Panc1 (cell line): ENCODE data around the gene NT5DC1. TPM values are rescaled to one million over a fixed set of nuclear protein-coding genes. Genes with fewer than 3 reads are reported as not detected.
"Not testable (repeated sequence)": the region's sequence is repeated elsewhere in the genome, so short reads cannot be mapped to it uniquely, and the experiment has no call there.

Source experiments
- ATAC-seq: fragments of 200-7000 bp; cut with Tn5 transposase; 2 replicates; pipeline ENCODE4 v1.9.1; 2020; ENCODE audit warnings: mild to moderate bottlenecking, moderate library complexity
- BruUV-seq: library from RNA; stranded (reverse); fragments of 400-500 nt; replicated peaks from 2 replicates; lab custom pipeline; 2021; lab: Mats Ljungman, UMichigan
- CTCF ChIA-PET: fragments of 300-600 bp; sonication (Branson Sonifier 250); formaldehyde crosslinking; loops from one replicate; lab custom pipeline; 2022; ENCODE audit warnings: antibody characterized with exemption; lab: Charles Lee
- POLR2A ChIA-PET: fragments of 300-600 bp; sonication (Branson Sonifier 250); formaldehyde crosslinking; loops from one replicate; lab custom pipeline; 2022; ENCODE audit warnings: antibody characterized with exemption; lab: Charles Lee
- DNase-seq: peaks from one replicate; pipeline ENCODE4 v3.0.0-alpha.2; 2010; ENCODE audit warnings: low read depth, low spot score
- H3K27ac ChIP-seq: 2 replicates; pipeline ENCODE4 v1.5.1; 2011; ENCODE audit warnings: mild to moderate bottlenecking, low read length, inconsistent platforms
- H3K27me3 ChIP-seq: fragments of 200-500 bp; sonication (Bioruptor generic); 2 replicates; pipeline ENCODE4 v1.6.0; 2014; ENCODE audit warnings: low read length, inconsistent platforms; ENCODE audit not compliant: control insufficient read depth, insufficient read depth
- H3K36me3 ChIP-seq: fragments of 200-500 bp; sonication (Bioruptor generic); 2 replicates; pipeline ENCODE4 v1.5.1; 2014; ENCODE audit warnings: inconsistent platforms, mild to moderate bottlenecking, low read length, moderate library complexity; ENCODE audit not compliant: control insufficient read depth, insufficient read depth
- H3K4me1 ChIP-seq: 2 replicates; pipeline ENCODE4 v1.5.1; 2011; ENCODE audit warnings: inconsistent platforms, mild to moderate bottlenecking, low read length, moderate library complexity; ENCODE audit not compliant: control insufficient read depth, insufficient read depth
- H3K4me3 ChIP-seq, 2 experiments: 2 replicates each; pipeline ENCODE4 v1.5.1; 2011 to 2012; ENCODE audit warnings: low read depth in 2 of 2, low read length in 2 of 2, mild to moderate bottlenecking in 2 of 2, inconsistent platforms in 1 of 2, moderate library complexity in 1 of 2
- H3K9me3 ChIP-seq: fragments of 200-500 bp; sonication (Bioruptor generic); 2 replicates; pipeline ENCODE4 v1.5.1; 2014; ENCODE audit warnings: low read depth, mild to moderate bottlenecking, inconsistent platforms, low read length, moderate library complexity; ENCODE audit not compliant: control insufficient read depth, insufficient read depth
- CTCF ChIP-seq: fragments of 450-650 bp; IDR thresholded peaks from 2 replicates; pipeline ENCODE4 v1.5.1; 2017; ENCODE audit warnings: mild to moderate bottlenecking
- POLR2AphosphoS5 ChIP-seq: IDR thresholded peaks from 2 replicates; pipeline ENCODE4 v1.6.1; 2012; ENCODE audit warnings: mild to moderate bottlenecking, low read depth, low read length, moderate library complexity
- REST ChIP-seq, 2 experiments: IDR thresholded peaks; 2 replicates each; pipeline ENCODE4 v1.6.1; 2011 to 2012; ENCODE audit warnings: low read depth in 2 of 2, control low read depth in 1 of 2, low read length in 1 of 2, mild to moderate bottlenecking in 1 of 2, moderate library complexity in 1 of 2; ENCODE audit not compliant: insufficient read depth in 1 of 2
- SIN3A ChIP-seq: IDR thresholded peaks from 2 replicates; pipeline ENCODE4 v1.6.1; 2012; ENCODE audit warnings: low read depth, mild to moderate bottlenecking, low read length, moderate library complexity, borderline replicate concordance; ENCODE audit not compliant: insufficient read depth
- TCF7L2 ChIP-seq: IDR thresholded peaks from 2 replicates; pipeline ENCODE4 v1.6.1; 2011; ENCODE audit warnings: mild to moderate bottlenecking, low read depth, low read length, inconsistent platforms
- in situ Hi-C: cut with HindIII; loops from 2 replicates; pipeline ENCODE4 v1.10.0; 2016; ENCODE audit warnings: low sequenced_read_pairs, low pct_unique_long_range_greater_than_20kb
- intact Hi-C: fragments of 100-400 bp; cut with micrococcal nuclease; formaldehyde crosslinking; loops from one replicate; pipeline ENCODE4 v1.10.0; 2022; ENCODE audit not compliant: unreplicated experiment
- total RNA-seq: library from RNA; stranded (reverse); gene quantifications from one replicate; pipeline ENCODE4 v1.2.1, GENCODE V29; 2021; ENCODE audit not compliant: unreplicated experiment

Gene NT5DC1
- total RNA-seq, 1 experiment from 2014 or later: 79.1 TPM

- DNase-seq (no peak), ATAC-seq (no peak)
- H3K4me1 ChIP-seq: peaks cover 17% of the 10 kb centered on the region
- H3K9me3 ChIP-seq: no peaks in the 10 kb centered on the region
- POLR2A ChIA-PET: no interaction called here
- CTCF ChIA-PET: no interaction called here
- intact Hi-C loops (no loop called here), in situ Hi-C loops (no loop called here)
- no peak overlapping the region for H3K4me3 ChIP-seq
- TF ChIP-seq SIN3A (no peak), CTCF (no peak), REST (IDR thresholded peaks at IDR 0.05; ENCODE audit: insufficient read depth in 1 of 2, low read depth in 2 of 2, low read length in 1 of 2) (no peak), POLR2AphosphoS5 (no peak), TCF7L2 (no peak)
- no peaks in the 10 kb centered on the region for H3K27me3 ChIP-seq
- BruUV-seq: no TSS peak
- H3K27ac ChIP-seq: no peak overlapping the region
- no peaks in the 10 kb centered on the region for H3K36me3 ChIP-seq
Measured at GRCh38 chr6:116283191-116283590, 182.5 kb downstream of the NT5DC1 start.

- DNase-seq, POLR2A ChIA-PET, H3K4me3 ChIP-seq, BruUV-seq, H3K36me3 ChIP-seq, H3K9me3 ChIP-seq, ATAC-seq, H3K27me3 ChIP-seq, in situ Hi-C loops, H3K27ac ChIP-seq: not testable (repeated sequence)
- CTCF ChIA-PET: interaction anchor here (0.6 kb wide), 1 partner anchor 183 kb away, joined by 4 read pairs; no protein-coding TSS in a partner anchor
- intact Hi-C loops: loop anchor here (5.0 kb wide), 2 partner anchors 177 to 272 kb away; partner anchors contain the start of gene CALHM6
- H3K4me1 ChIP-seq: peaks cover 17% of the 10 kb centered on the region
Measured at GRCh38 chr6:116284984-116285383, 184.3 kb downstream of the NT5DC1 start.

GRCh38 chr6:116286773-116287358, 186.2 kb downstream of the NT5DC1 start:
- no peak for ATAC-seq
- in situ Hi-C loops: no loop called here
- no peak for DNase-seq
- Histone ChIP-seq H3K4me1 (peaks cover 1% of the 10 kb centered on the region; the same call in 1 of the 2 replicates), H3K9me3 (no peaks in the 10 kb centered on the region), H3K4me3 (no peak overlapping the region), H3K36me3 (no peaks in the 10 kb centered on the region), H3K27ac (no peak overlapping the region), H3K27me3 (peaks cover 10% of the 10 kb centered on the region)
- ChIA-PET CTCF (interaction anchor here (0.6 to 1.7 kb wide), 9 partner anchors 9 to 276 kb away, joined by 3 to 13 read pairs (median 5); partner anchors contain the start of gene CALHM5), POLR2A (no interaction called here)
- BruUV-seq: no TSS peak
- intact Hi-C loops: loop anchor here (1.0 to 5.0 kb wide), 3 partner anchors 175 to 270 kb away; partner anchors contain the start of gene CALHM6
- TF ChIP-seq CTCF (no peak), TCF7L2 (no peak), REST (IDR thresholded peaks at IDR 0.05; ENCODE audit: insufficient read depth in 1 of 2, low read depth in 2 of 2, low read length in 1 of 2) (no peak), POLR2AphosphoS5 (no peak), SIN3A (no peak)
